Astrocyte of the hippocampus (primary cell): ENCODE data around the gene MLXIPL.
"Not testable (repeated sequence)": the region's sequence is repeated elsewhere in the genome, so short reads cannot be mapped to it uniquely, and the experiment has no call there.

Experiments used
- DNase-seq: peaks from one replicate; pipeline ENCODE4 v3.0.0; 2011; ENCODE audit warnings: low read depth, low spot score

Gene MLXIPL

GRCh38 chr7:73646785-73647724, 22.7 kb upstream of the MLXIPL start:
- no peak for DNase-seq

GRCh38 chr7:73645643-73646174, 21.4 kb upstream of the MLXIPL start:
- DNase-seq = no peak

- no peak for DNase-seq
These were observed 20.5 kb upstream of the MLXIPL start for GRCh38 chr7:73644688-73645286.

- DNase-seq = peak; percentile 76
These were observed 18.5 kb upstream of the MLXIPL start for GRCh38 chr7:73642834-73643233.

GRCh38 chr7:73638911-73639310, 14.6 kb upstream of the MLXIPL start:
- DNase-seq = no peak

- no peak for DNase-seq
These were observed 11.3 kb upstream of the MLXIPL start for GRCh38 chr7:73635428-73636200.

- DNase-seq = no peak
These were observed 9.5 kb upstream of the MLXIPL start for GRCh38 chr7:73633844-73634243.

- DNase-seq = no peak
These were observed 9.0 kb upstream of the MLXIPL start for GRCh38 chr7:73633323-73633722.

- no peak for DNase-seq
These were observed 7.2 kb upstream of the MLXIPL start for GRCh38 chr7:73631558-73631957.

- no peak for DNase-seq
These were observed 4.2 kb upstream of the MLXIPL start for GRCh38 chr7:73628504-73628903.

- DNase-seq = no peak
These were observed 2.5 kb upstream of the MLXIPL start for GRCh38 chr7:73626814-73627213.

GRCh38 chr7:73625276-73625675, 954 bp upstream of the MLXIPL start:
- DNase-seq = no peak

- DNase-seq = no peak
These were observed 313 bp upstream of the MLXIPL start for GRCh38 chr7:73624669-73625001.

GRCh38 chr7:73622909-73623797, 1.2 kb downstream of the MLXIPL start:
- no peak for DNase-seq

GRCh38 chr7:73622527-73622908, 1.8 kb downstream of the MLXIPL start:
- DNase-seq = no peak

GRCh38 chr7:73621168-73622063, 2.9 kb downstream of the MLXIPL start:
- no peak for DNase-seq

GRCh38 chr7:73619394-73619793, 4.9 kb downstream of the MLXIPL start:
- DNase-seq = not testable (repeated sequence)

- no peak for DNase-seq
These were observed 5.8 kb downstream of the MLXIPL start for GRCh38 chr7:73618538-73618937.

- not testable (repeated sequence) for DNase-seq
These were observed 6.8 kb downstream of the MLXIPL start for GRCh38 chr7:73617520-73617919.

- no peak for DNase-seq
These were observed 8.4 kb downstream of the MLXIPL start for GRCh38 chr7:73615886-73616285.
